ENCODE measurements around the gene FER.

Gene FER

DNA sequence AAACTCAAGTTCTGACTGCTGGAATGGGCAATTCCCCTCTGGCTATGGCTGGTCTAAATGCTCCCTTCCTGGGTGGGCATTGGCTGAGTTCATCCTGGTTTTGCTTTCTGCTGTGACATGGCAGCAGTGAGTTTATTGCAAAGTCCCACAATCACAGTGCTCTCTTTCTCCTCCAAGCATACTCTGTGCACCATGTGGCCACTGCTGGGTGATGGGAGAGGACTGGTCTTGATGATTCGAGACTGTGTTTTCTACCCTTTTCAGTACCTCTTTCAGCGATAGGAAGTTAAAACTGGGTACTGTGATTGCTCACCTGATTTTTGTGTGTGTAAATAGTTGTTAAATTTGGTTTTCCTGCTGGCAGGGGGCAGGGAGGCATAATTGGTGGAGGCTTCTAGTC is 49.7 kb downstream of the FER start:
- no peak for DNase-seq
- Histone ChIP-seq H3K27ac (no peak overlapping the region), H3K9me3 (ENCODE audit: severe bottlenecking) (no peaks in the 10 kb centered on the region), H3K4me3 (ENCODE audit: low read depth, low read length) (no peak overlapping the region), H3K36me3 (no peaks in the 10 kb centered on the region), H3K27me3 (ENCODE audit: insufficient read depth, low read depth, severe bottlenecking) (no peaks in the 10 kb centered on the region)
- TF ChIP-seq, protein P1, sequence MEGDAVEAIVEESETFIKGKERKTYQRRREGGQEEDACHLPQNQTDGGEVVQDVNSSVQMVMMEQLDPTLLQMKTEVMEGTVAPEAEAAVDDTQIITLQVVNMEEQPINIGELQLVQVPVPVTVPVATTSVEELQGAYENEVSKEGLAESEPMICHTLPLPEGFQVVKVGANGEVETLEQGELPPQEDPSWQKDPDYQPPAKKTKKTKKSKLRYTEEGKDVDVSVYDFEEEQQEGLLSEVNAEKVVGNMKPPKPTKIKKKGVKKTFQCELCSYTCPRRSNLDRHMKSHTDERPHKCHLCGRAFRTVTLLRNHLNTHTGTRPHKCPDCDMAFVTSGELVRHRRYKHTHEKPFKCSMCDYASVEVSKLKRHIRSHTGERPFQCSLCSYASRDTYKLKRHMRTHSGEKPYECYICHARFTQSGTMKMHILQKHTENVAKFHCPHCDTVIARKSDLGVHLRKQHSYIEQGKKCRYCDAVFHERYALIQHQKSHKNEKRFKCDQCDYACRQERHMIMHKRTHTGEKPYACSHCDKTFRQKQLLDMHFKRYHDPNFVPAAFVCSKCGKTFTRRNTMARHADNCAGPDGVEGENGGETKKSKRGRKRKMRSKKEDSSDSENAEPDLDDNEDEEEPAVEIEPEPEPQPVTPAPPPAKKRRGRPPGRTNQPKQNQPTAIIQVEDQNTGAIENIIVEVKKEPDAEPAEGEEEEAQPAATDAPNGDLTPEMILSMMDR (IDR thresholded peaks at IDR 0.05; ENCODE audit: low read depth, low read length) = no peak

DNA sequence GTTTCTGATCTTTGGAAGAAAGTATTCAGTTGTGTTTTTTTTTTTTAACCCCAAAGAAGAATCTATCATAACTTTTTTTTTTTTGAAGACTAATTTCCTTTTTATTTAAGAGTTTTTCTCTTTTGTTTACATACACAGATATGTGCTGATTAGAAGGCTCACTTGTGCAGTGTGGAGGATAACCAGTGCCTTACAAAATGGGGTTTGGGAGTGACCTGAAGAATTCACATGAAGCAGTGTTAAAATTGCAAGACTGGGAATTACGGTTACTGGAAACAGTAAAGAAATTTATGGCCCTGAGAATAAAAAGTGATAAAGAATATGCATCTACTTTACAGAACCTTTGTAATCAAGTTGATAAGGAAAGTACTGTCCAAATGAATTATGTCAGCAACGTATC is 50.3 kb downstream of the FER start:
- Histone ChIP-seq H3K27me3 (ENCODE audit: insufficient read depth, low read depth, severe bottlenecking) (no peaks in the 10 kb centered on the region), H3K36me3 (no peaks in the 10 kb centered on the region), H3K27ac (no peak overlapping the region), H3K4me3 (ENCODE audit: low read depth, low read length) (no peak overlapping the region), H3K9me3 (ENCODE audit: severe bottlenecking) (no peaks in the 10 kb centered on the region)
- DNase-seq = no peak
- TF ChIP-seq, protein P1 (IDR thresholded peaks at IDR 0.05; ENCODE audit: low read depth, low read length) = no peak

GRCh38 chr5:108798513-108799265 is 51.0 kb downstream of the FER start:
- no peaks in the 10 kb centered on the region for H3K27me3 ChIP-seq (ENCODE audit: insufficient read depth, low read depth, severe bottlenecking)
- DNase-seq = no peak
- H3K36me3 ChIP-seq = no peaks in the 10 kb centered on the region
- H3K4me3 ChIP-seq (ENCODE audit: low read depth, low read length) = no peak overlapping the region
- H3K9me3 ChIP-seq (ENCODE audit: severe bottlenecking) = no peaks in the 10 kb centered on the region
- no peak overlapping the region for H3K27ac ChIP-seq
- TF ChIP-seq, protein P1 (IDR thresholded peaks at IDR 0.05; ENCODE audit: low read depth, low read length) = no peak

- Histone ChIP-seq H3K36me3 (no peaks in the 10 kb centered on the region), H3K27ac (no peak overlapping the region), H3K4me3 (ENCODE audit: low read depth, low read length) (no peak overlapping the region), H3K9me3 (ENCODE audit: severe bottlenecking) (no peaks in the 10 kb centered on the region), H3K27me3 (ENCODE audit: insufficient read depth, low read depth, severe bottlenecking) (no peaks in the 10 kb centered on the region)
- no peak for DNase-seq
- TF ChIP-seq, protein P1 (IDR thresholded peaks at IDR 0.05; ENCODE audit: low read depth, low read length) = no peak
These were observed 53.6 kb downstream of the FER start for GRCh38 chr5:108801301-108801700.

GRCh38 chr5:108801776-108802175 is 54.1 kb downstream of the FER start:
- no peak for DNase-seq
- H3K27me3 ChIP-seq (ENCODE audit: insufficient read depth, low read depth, severe bottlenecking) = no peaks in the 10 kb centered on the region
- H3K27ac ChIP-seq = no peak overlapping the region
- H3K9me3 ChIP-seq (ENCODE audit: severe bottlenecking) = no peaks in the 10 kb centered on the region
- TF ChIP-seq, protein P1 (IDR thresholded peaks at IDR 0.05; ENCODE audit: low read depth, low read length) = no peak
- H3K36me3 ChIP-seq = no peaks in the 10 kb centered on the region
- H3K4me3 ChIP-seq (ENCODE audit: low read depth, low read length) = no peak overlapping the region

GRCh38 chr5:108810717-108811116 is 63.0 kb downstream of the FER start:
- H3K4me3 ChIP-seq (ENCODE audit: low read depth, low read length) = no peak overlapping the region
- TF ChIP-seq, protein P1 (IDR thresholded peaks at IDR 0.05; ENCODE audit: low read depth, low read length) = no peak
- H3K36me3 ChIP-seq = no peaks in the 10 kb centered on the region
- H3K9me3 ChIP-seq (ENCODE audit: severe bottlenecking) = no peaks in the 10 kb centered on the region
- H3K27me3 ChIP-seq (ENCODE audit: insufficient read depth, low read depth, severe bottlenecking) = no peaks in the 10 kb centered on the region
- DNase-seq = no peak
- no peak overlapping the region for H3K27ac ChIP-seq
